K562 (cell line): Measurements from ENCODE around the gene RRAS. TPM values are rescaled to one million over a fixed set of nuclear protein-coding genes. Genes with fewer than 3 reads are reported as not detected.

ENCODE experiments used
- ARNT ChIP-seq, 2 experiments: fragments of 450-650 bp; IDR thresholded peaks; 2 replicates each; pipeline ENCODE4 v1.6.1; 2016; ENCODE audit warnings: mild to moderate bottlenecking in 1 of 2
- BCOR ChIP-seq: fragments of 450-650 bp; IDR thresholded peaks from 2 replicates; pipeline ENCODE4 v1.6.1; 2016
- CAMTA2 ChIP-seq: fragments of 250-450 bp; sonication (Bioruptor Pico); conservative IDR thresholded peaks from 2 replicates; pipeline ENCODE4 v1.5.1; 2022
- CHCHD3 ChIP-seq: fragments of 250-450 bp; sonication (Bioruptor Pico); IDR thresholded peaks from 2 replicates; pipeline ENCODE4 v2.1.2; 2022; ENCODE audit warnings: mild to moderate bottlenecking
- CREM ChIP-seq: IDR thresholded peaks from 2 replicates; pipeline ENCODE4 v1.6.1; 2014; ENCODE audit warnings: antibody characterized with exemption, low read depth
- ELF2 ChIP-seq: fragments of 250-450 bp; sonication (Bioruptor Pico); IDR thresholded peaks from 2 replicates; pipeline ENCODE4 v1.5.0; 2021; ENCODE audit warnings: mild to moderate bottlenecking
- FOXP1 ChIP-seq: sonication (generic); formaldehyde crosslinking; IDR thresholded peaks from 2 replicates; pipeline ENCODE4 v1.8.0; 2022; ENCODE audit warnings: mild to moderate bottlenecking, missing genetic modification reagents
- GABPB1 ChIP-seq: sonication (generic); formaldehyde crosslinking; IDR thresholded peaks from 2 replicates; pipeline ENCODE4 v1.8.0; 2022; ENCODE audit warnings: mild to moderate bottlenecking, missing genetic modification reagents
- GABPB2 ChIP-seq: fragments of 250-450 bp; sonication (Bioruptor Pico); conservative IDR thresholded peaks from 2 replicates; pipeline ENCODE4 v1.5.1; 2021; ENCODE audit warnings: mild to moderate bottlenecking
- KAT8 ChIP-seq: fragments of 450-650 bp; IDR thresholded peaks from 2 replicates; pipeline ENCODE4 v1.6.1; 2016; ENCODE audit warnings: low read depth, mild to moderate bottlenecking
- MAZ ChIP-seq, 2 experiments: fragments of 450-650 bp in 1 of 2; sonication (generic) in 1 of 2; formaldehyde crosslinking; IDR thresholded peaks in 1 of 2; conservative IDR thresholded peaks in 1 of 2; 2 replicates each; pipeline versions ENCODE4 v1.4.0 to v1.5.0; 2020; ENCODE audit warnings: mild to moderate bottlenecking in 1 of 2, missing genetic modification reagents in 1 of 2
- MCM7 ChIP-seq, 2 experiments: fragments of 450-650 bp; IDR thresholded peaks; 2 replicates each; pipeline ENCODE4 v1.6.1; 2016 to 2018
- MNT ChIP-seq, 2 experiments: fragments of 450-650 bp; conservative IDR thresholded peaks; 2 replicates each; pipeline ENCODE4 v1.6.1; 2017; ENCODE audit warnings: mild to moderate bottlenecking in 2 of 2, moderate library complexity in 2 of 2
- MYBL2 ChIP-seq, 2 experiments: fragments of 450-650 bp in 1 of 2; sonication (generic) in 1 of 2; formaldehyde crosslinking in 1 of 2; IDR thresholded peaks; 2 replicates each; pipeline versions ENCODE4 v1.6.1 to v1.8.1; 2017 to 2022; ENCODE audit warnings: borderline replicate concordance in 1 of 2, inconsistent platforms in 1 of 2, low read depth in 1 of 2, mild to moderate bottlenecking in 1 of 2, missing genetic modification reagents in 1 of 2, moderate library complexity in 1 of 2
- NFE2 ChIP-seq: IDR thresholded peaks from 2 replicates; pipeline ENCODE4 v1.6.1; 2014; ENCODE audit warnings: antibody characterized with exemption, low read depth
- NFE2L1 ChIP-seq: fragments of 450-650 bp; IDR thresholded peaks from 2 replicates; pipeline ENCODE4 v1.6.1; 2016; ENCODE audit warnings: missing genetic modification characterization, low read depth, mild to moderate bottlenecking, missing compliant biosample characterization, moderate library complexity, borderline replicate concordance
- NR0B1 ChIP-seq: fragments of 450-650 bp; IDR thresholded peaks from one replicate; pipeline ENCODE4 v1.6.1; 2018; ENCODE audit warnings: mild to moderate bottlenecking, moderate library complexity; ENCODE audit not compliant: partially characterized antibody
- RBM15 ChIP-seq: fragments of 200-400 bp; formaldehyde crosslinking; IDR thresholded peaks from 2 replicates; pipeline ENCODE4 v1.6.1; 2018; ENCODE audit warnings: mild to moderate bottlenecking, low read length, moderate library complexity; ENCODE audit not compliant: insufficient read depth
- RUNX1 ChIP-seq: sonication (generic); IDR thresholded peaks from 2 replicates; pipeline ENCODE4 v1.6.1; 2016; ENCODE audit warnings: antibody characterized with exemption, low read depth
- SMAD1 ChIP-seq: fragments of 150-350 bp; IDR thresholded peaks from 2 replicates; pipeline ENCODE4 v1.6.1; 2014; ENCODE audit warnings: low read length, low read depth; ENCODE audit not compliant: partially characterized antibody
- SP2 ChIP-seq: IDR thresholded peaks from 2 replicates; pipeline ENCODE4 v1.6.1; 2011; ENCODE audit warnings: mild to moderate bottlenecking, low read depth, low read length, moderate library complexity; ENCODE audit not compliant: poor library complexity, severe bottlenecking; ENCODE audit errors: extremely low read depth
- ZBTB8A ChIP-seq: fragments of 450-650 bp; IDR thresholded peaks from 2 replicates; pipeline ENCODE4 v1.6.1; 2018; ENCODE audit warnings: mild to moderate bottlenecking, moderate library complexity; ENCODE audit not compliant: partially characterized antibody
- ZC3H4 ChIP-seq: sonication (generic); formaldehyde crosslinking; IDR thresholded peaks from 2 replicates; pipeline ENCODE4 v1.9.0; 2021; ENCODE audit warnings: missing genetic modification reagents, borderline replicate concordance
- ZEB2 ChIP-seq: fragments of 450-650 bp; IDR thresholded peaks from 2 replicates; pipeline ENCODE4 v1.6.1; 2016
- ZNF311 ChIP-seq: fragments of 250-450 bp; sonication (Bioruptor Pico); IDR thresholded peaks from 2 replicates; pipeline ENCODE4 v1.4.0; 2020; ENCODE audit warnings: mild to moderate bottlenecking, moderate library complexity
- ZNF324 ChIP-seq: fragments of 250-450 bp; sonication (Bioruptor Pico); IDR thresholded peaks from 2 replicates; pipeline ENCODE4 v1.4.0; 2020; ENCODE audit warnings: mild to moderate bottlenecking
- ZNF512 ChIP-seq: IDR thresholded peaks from 2 replicates; pipeline ENCODE4 v1.6.1; 2016; ENCODE audit warnings: missing genetic modification characterization, missing compliant biosample characterization
- polyA plus RNA-seq, 8 experiments: library from polyadenylated mRNA; depleted of rRNA in 4 of 8; stranded (reverse) in 5 of 8; unstranded in 3 of 8; fragments of >200 nt; fragmentation: Nextera tagmentation in 2 of 8; fragmentation: Illumina TruSeq in 1 of 8; extraction: Ambion mirVana in 2 of 8; extraction: Trizol in 1 of 8; gene quantifications; 2 replicates each; pipeline versions ENCODE4 v1.2.1 to v1.2.3, GENCODE V29; 2011 to 2014; ENCODE audit warnings: inconsistent platforms in 1 of 8, missing spikeins in 1 of 8
- total RNA-seq, 7 experiments: library from RNA; depleted of rRNA in 6 of 7; stranded (reverse); fragments of >200 nt in 6 of 7; fragmentation: Illumina TruSeq in 2 of 7; extraction: Trizol in 2 of 7; gene quantifications; 2 replicates each; pipeline versions ENCODE4 v1.2.1 to v1.2.3, GENCODE V29; 2011 to 2021; ENCODE audit warnings: low replicate concordance in 1 of 7

RRAS gene
- total and polyA plus RNA-seq, 9 of the 15 experiments (the other 6 are each of a cell fraction or from before 2014, with no cell fraction given): 0.70 to 17.3 (median 8.2) TPM

- TF ChIP-seq KAT8 (no peak), ZNF512 (tag) (no peak), MYBL2 (IDR thresholded peaks at IDR 0.05; ENCODE audit: low read depth) (no peak), MYBL2 (CRISPR knock-in tag; IDR thresholded peaks at IDR 0.05; ENCODE audit: borderline replicate concordance) (no peak), ARNT (IDR thresholded peaks at IDR 0.05) (no peak), GABPB2 (no peak), ZEB2 (no peak), GABPB1 (CRISPR knock-in tag) (peak; percentile 77), BCOR (no peak), ZC3H4 (CRISPR knock-in tag) (no peak), CAMTA2 (no peak), MCM7 (IDR thresholded peaks at IDR 0.05) (no peak), ELF2 (CRISPR knock-in tag) (peak; percentile 73; the same call in 1 of the 2 replicates), ZNF324 (CRISPR knock-in tag) (peak; percentile 32; the same call in 1 of the 2 replicates), NFE2 (no peak), SMAD1 (no peak), RBM15 (no peak), MNT (conservative IDR thresholded peaks at IDR 0.05) (peak; percentile 100), FOXP1 (CRISPR knock-in tag) (no peak; the same call in 1 of the 2 replicates), CREM (peak; percentile 30; the same call in 1 of the 2 replicates), ZBTB8A (no peak), NR0B1 (no peak), RUNX1 (no peak), SP2 (no peak), ZNF311 (no peak), MAZ (CRISPR knock-in tag; conservative IDR thresholded peaks at IDR 0.05 in 1 of 2, IDR thresholded peaks at IDR 0.05 in 1 of 2) (peak; percentile 63 to 84), NFE2L1 (tag) (no peak), CHCHD3 (CRISPR knock-in tag) (no peak)
Measured at GRCh38 chr19:49677231-49677900, 37.4 kb upstream of the RRAS start, which contains the start of gene PRMT1 (continued).
